ENCODE data around the gene PDE9A. TPM values are rescaled to one million over a fixed set of nuclear protein-coding genes. Genes with fewer than 3 reads are reported as not detected.
"Not testable (repeated sequence)": the region's sequence is repeated elsewhere in the genome, so short reads cannot be mapped to it uniquely, and the experiment has no call there.

Gene PDE9A
- 7.9 TPM for total RNA-seq
- long read RNA-seq, partial matches to known transcripts = 2 of 8 reads
- long read RNA-seq, other reads (novel, unspliced or antisense) = 3 of 8 reads

DNA sequence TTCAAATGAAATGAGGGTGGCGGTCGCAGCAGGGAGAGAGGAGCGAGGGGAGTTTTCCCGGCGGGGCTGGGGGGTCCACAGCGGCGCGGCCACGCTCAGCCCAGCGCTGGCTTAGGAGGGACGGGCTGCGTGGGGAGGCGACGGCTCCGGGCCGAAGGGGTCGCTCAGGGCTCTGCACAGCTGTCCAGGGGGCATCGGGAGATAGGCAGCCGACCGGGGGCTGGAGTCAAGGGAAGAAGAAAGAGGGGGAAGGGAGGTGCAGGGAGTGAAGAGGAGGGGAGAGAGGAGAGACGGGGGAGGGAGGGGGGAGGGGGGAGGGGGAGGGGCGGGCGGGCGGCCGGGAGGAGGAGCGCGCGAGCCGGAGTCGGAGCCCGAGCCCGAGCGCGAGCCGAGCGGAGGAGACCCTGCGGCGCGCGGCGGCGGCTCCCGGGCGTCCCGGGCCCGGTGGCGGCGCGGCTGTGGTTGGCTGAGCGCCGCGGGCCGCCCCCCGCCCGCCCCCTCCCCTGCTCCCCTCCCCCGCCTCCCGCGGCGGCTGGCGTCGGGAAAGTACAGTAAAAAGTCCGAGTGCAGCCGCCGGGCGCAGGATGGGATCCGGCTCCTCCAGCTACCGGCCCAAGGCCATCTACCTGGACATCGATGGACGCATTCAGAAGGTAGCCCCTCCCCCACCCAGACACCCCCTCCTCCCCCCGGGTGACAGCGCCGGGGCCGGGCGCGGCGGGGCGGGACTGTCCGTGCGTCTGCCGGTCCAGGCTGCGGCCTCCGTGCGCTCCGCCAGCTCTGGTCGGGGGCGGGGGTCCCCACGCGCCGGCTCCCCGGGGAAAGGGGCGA, at the start of gene PDE9A:
TSS of gene PDE9A (plus strand) at position 391 of the 831 bp plus-strand sequence. CDS start at position 585, 194 bp downstream.
- no peak for DNase-seq (ENCODE audit: low spot score)

- DNase-seq (ENCODE audit: low spot score) = peak; percentile 22
These were observed 46.3 kb upstream of the PDE9A start for GRCh38 chr21:42607102-42607501.

GRCh38 chr21:42607525-42608102, 45.8 kb upstream of the PDE9A start:
- no peak for DNase-seq (ENCODE audit: low spot score)

- DNase-seq (ENCODE audit: low spot score) = no peak
These were observed 45.0 kb upstream of the PDE9A start for GRCh38 chr21:42608446-42608845.

DNA sequence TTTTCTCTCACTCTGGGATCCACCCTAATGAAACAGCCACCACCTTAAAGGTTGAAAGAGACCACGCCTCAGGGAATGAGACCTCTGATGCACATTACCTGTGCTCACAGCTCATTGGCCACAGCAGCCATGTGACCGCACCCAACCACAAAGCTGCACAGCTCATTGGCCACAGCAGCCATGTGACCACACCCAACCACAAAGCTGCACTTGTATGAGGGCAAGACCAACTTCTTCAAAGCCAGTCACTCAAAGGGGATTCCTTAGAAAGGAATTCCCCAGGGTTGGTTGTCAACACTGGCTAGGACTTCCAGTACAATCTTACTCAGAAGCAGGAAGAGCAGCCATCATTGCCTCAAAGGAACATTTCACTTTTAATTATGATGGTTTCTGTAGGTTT, 43.6 kb upstream of the PDE9A start:
- DNase-seq (ENCODE audit: low spot score) = peak; percentile 73

DNA sequence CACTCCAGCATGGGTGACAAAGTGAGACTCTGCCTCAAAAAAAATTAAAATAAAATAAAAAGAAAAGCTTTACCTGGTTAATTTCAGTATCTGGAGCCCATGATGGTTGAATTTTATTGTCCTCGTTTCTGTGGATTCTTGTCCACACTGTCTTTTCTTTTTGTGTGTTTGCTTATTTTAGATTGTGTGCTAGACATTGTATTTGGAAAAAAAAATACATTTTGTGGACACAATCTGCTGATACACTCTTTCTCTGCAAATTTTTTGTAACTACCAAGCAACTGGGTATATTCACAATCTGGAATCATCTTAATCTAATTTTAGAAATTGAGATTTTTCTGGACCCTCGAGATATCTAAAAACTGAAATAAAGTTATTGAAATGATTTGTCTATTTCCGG, 41.6 kb upstream of the PDE9A start:
- no peak for DNase-seq (ENCODE audit: low spot score)

DNA sequence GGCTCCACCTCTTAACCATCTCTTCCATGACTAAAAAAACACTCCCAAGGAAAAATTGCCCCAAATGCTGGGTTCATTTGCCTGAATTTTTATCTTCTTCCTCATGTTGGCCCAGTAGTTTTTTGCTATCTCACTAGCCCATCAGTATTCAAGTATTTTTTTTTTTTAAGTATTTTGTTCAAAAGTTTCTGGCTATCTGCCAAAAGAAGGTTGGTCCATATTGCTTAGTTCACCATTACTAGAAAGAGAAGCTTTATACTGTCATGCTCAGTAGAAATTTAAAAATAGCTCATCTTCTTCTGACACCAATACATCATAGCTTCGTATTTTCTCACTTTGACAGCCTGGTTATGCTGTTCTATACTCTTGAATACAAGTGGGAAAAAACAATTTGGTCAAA, 41.0 kb upstream of the PDE9A start:
- no peak for DNase-seq (ENCODE audit: low spot score)

- peak; percentile 67 for DNase-seq (ENCODE audit: low spot score)
These were observed 39.7 kb upstream of the PDE9A start for GRCh38 chr21:42613756-42614155.

DNA sequence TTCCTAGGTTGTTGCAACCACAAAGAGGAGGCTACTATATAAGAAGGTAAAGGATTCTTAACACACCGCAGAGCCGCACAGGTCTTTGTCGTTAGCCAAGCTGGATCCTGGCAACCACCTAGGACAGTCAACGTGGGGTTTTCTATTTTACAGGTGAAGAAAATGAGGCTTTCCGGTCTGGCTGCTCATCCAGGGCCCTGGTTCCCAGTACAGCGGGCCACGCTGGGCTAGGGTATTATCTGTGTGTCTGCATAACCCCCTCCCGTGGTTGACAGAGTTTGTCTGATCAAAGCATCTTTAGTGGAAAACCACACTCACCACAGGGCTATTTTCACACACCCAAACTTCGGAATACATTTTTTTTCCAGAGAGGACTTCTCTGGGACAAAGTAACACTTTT, 39.0 kb upstream of the PDE9A start:
- peak; percentile 51 for DNase-seq (ENCODE audit: low spot score)

DNA sequence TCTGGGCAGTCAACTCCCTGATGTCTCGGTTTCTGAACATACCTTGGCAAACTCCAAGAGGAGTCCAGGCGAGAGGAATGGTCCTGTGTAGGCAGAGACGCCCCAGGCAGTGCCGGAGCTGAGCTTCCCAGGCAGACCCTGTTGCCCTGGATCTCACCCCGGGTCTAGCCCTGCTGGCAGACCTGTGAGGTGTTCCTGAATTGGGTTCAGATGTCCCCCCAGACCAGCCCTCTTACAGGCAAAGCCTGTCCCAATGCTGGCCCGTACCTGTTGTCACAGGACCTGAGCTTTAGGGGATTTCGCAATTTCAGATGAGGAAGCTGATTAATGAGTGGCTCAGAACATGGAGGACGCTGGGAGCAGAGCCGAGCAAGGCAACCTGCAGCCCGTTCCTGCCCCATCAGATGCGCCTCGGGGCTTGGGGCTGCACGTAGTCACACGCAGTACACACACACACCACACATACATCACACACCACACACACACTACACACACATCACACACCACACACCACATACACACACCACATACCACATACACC, 38.5 kb upstream of the PDE9A start:
- DNase-seq (ENCODE audit: low spot score) = peak; percentile 82

DNA sequence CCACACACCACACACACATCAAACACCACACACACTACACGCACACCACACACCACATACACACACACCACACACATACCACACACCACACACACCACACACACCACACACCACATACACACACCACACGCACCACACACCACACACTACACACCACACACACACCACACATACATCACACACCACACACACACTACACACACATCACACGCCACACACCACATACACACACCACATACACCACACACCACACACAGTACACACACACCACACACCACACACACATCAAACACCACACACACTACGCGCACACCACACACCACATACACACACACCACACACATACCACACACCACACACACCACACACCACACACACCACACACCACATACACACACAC, 38.0 kb upstream of the PDE9A start:
- DNase-seq (ENCODE audit: low spot score) = not testable (repeated sequence)

- peak; percentile 9 for DNase-seq (ENCODE audit: low spot score)
These were observed 37.5 kb upstream of the PDE9A start for GRCh38 chr21:42615924-42616323.

DNA sequence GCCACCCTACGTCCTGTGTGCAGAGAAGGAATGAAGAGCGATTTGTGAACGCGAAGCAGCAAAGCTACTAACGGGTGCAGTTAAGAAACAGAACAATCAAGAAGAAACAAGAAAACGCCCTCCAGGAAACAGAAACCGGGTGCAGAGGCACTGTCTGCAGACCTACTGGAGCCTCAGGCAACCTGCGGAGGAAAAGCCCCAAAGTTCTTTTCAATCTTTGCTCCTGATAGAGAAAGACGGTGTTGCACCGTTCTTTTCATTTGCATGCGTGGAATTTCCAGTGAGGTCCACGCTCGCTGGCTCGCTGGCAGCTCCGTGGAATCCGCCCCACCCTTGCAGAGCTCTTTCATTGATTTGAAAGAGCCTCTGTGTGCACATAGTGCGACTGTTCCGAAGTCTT, 37.0 kb upstream of the PDE9A start:
- DNase-seq (ENCODE audit: low spot score) = peak; percentile 76

DNA sequence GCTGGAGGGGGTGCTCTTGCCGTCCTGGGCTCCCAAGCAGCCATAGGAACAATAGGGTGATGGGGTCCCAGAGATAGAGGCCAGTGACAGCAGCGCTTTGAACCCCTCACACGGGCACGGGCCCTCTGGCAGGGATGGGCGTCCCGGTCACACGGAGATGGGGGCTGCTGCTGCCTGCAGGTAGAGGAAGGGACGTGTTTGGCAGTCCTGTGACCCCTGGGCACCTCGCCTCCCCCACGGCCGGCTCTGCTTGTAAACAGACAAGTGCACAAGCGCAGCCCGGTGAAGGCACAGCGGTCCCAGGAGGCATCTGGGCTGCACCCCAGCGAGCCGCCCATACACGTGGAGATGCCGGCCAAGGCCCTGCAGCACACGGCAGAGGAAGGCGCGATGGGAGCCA, 36.5 kb upstream of the PDE9A start:
- DNase-seq (ENCODE audit: low spot score) = peak; percentile 87

- DNase-seq (ENCODE audit: low spot score) = peak; percentile 80
These were observed 35.9 kb upstream of the PDE9A start for GRCh38 chr21:42617486-42617885.

DNA sequence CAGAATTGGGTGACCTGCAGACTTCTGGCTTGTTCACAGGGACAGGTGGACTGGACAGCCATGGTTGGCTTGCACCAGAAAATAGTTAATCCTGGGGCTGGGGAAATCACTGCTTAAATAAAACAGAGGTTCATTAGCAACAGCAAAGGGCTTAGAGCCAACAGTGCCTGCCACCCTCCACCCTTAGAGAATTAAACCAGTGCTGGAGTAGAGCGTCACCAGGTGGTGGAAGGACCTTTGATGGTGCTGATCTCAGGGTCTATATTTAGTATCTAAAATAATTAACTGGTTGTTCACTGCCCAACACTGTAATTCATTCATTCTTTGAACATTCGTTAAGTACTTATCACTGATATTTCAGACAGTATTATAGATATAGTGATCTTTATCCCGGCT, 34.7 kb upstream of the PDE9A start:
- DNase-seq (ENCODE audit: low spot score) = no peak

DNA sequence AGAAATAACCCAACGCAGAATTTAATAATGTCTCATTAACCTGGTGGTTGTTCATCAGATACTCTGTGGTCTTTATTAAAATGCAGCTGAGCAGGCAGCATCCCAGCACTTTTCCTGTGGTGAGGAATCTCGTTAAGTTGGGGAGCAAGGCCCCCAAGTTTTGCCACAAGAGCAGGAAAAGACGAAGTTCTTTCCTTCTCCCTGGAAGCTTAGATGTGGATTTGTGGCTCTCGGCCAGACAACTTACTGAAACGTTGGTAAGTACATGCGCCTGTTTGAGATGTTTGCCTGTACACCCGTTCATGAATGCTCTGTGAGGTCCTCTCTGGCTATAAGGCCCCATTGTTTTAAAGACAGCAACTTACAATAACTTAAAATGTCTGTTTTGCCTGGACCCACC, 34.3 kb upstream of the PDE9A start:
- peak; percentile 26 for DNase-seq (ENCODE audit: low spot score)

GRCh38 chr21:42619841-42620240, 33.6 kb upstream of the PDE9A start:
- DNase-seq (ENCODE audit: low spot score) = peak; percentile 26

- DNase-seq (ENCODE audit: low spot score) = peak; percentile 82
These were observed 32.1 kb upstream of the PDE9A start for GRCh38 chr21:42621166-42621818.

DNA sequence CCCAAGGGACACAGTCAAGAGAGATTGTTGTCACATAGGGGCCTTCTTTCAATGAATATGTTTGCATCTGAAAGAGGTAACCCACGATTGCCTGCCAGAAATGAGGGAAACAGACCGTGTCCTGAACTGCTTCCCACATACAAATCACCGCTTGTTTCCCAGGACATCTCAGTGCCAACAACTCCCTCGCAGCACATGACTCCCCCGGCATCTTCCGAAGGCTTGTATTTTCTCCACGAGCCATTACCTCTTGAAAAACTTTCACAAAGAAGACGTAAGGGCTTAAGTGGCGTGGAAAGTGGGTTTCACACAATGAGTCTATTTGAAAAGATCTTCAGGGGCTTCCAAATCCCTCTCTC, 31.6 kb upstream of the PDE9A start:
- peak; percentile 60 for DNase-seq (ENCODE audit: low spot score)

DNA sequence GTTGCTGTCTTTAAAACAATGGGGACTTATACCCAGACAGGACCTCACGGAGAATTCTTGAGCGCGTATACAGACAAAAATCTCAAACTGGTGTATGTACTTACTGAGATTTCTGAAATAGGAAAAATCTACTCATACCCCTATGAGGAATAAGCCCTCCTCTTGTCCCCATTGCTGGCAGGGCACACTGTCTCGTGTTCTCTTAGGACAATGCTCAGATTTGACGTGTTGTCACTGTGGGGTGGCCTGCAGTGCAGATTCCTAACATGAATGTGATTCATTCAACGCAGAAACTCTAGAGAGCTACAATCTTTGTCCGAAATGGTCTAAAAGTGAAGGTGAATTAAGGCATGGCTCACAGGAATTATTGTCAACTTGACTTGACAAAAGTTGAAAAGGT, 31.1 kb upstream of the PDE9A start:
- peak; percentile 33 for DNase-seq (ENCODE audit: low spot score)

DNA sequence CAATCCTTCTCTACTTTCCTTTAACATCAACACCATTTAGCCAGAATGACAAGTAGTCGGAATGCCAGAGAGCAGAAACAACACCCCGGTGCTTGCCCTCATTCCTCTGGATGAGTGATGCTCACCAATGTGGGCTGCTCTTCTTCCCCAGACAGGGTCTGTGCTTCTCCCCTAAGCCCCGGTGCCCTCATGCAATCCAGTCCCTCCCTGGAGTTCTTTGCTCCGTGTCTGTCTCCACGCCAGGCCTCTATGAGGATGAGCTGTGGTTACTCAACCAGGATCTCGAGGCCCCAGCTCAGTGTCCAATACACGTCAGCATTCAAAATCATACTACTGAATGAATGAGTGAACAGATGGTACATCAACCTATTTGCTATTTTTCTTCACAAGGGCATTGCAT, 29.7 kb upstream of the PDE9A start:
- peak; percentile 28 for DNase-seq (ENCODE audit: low spot score)

Data from mesenteric fat pad (tissue), 1 donor.